Measurements from ENCODE around the gene IKBKG. TPM values are rescaled to one million over a fixed set of nuclear protein-coding genes. Genes with fewer than 3 reads are reported as not detected.

IKBKG gene
- polyA plus RNA-seq, 1 of the 3 experiments (the other 2 are of a cell fraction): 36.4 TPM

DNA sequence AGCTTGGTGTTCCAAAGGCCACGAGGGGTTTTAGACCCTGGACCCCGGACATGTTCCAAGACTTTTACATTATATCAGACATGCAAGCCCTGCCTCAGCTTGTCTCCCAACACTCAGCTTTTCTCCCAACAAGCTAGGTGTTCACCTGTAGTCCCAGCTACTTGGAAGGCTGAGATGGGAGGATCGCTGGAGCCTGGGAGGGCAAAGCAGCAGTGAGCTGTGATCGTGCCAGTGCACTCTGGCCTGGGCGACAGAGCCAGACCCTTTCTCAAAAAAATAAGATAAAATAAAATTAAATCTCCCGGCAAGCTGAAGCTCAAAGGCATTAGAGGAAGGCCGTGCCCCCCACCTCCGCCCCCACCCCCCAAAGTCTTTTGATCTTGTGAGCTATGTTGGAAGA lies 51.2 kb downstream of the IKBKG start:
- DNase-seq: no peak
- Histone ChIP-seq H3K27me3 (ENCODE audit: insufficient read depth) (peaks cover 24% of the 10 kb centered on the region; the same call in 1 of the 2 replicates), H3K4me2 (no peak overlapping the region), H4K20me1 (ENCODE audit: insufficient read depth) (no peaks in the 10 kb centered on the region), H3K4me1 (ENCODE audit: control insufficient read depth in 1 of 2, insufficient read depth in 2 of 2, low read depth in 1 of 2, low read length in 1 of 2) (peaks cover 0 to 3% of the 10 kb centered on the region in 2 experiments; a peak in 1 of 4 replicates), H2AFZ (ENCODE audit: low read depth) (no peak overlapping the region), H3K36me3 (replicated peaks in 1 of 2; ENCODE audit: control insufficient read depth in 1 of 2, insufficient read depth in 2 of 2, low read length in 1 of 2) (no peaks in the 10 kb centered on the region), H3K9me2 (no peaks in the 10 kb centered on the region), H3F3A (replicated peaks; ENCODE audit: insufficient read depth) (peaks cover 2% of the 10 kb centered on the region), H3K9me3 (no peaks in the 10 kb centered on the region), H3K79me2 (ENCODE audit: insufficient read depth) (no peaks in the 10 kb centered on the region), H3K4me3 (ENCODE audit: low read depth in 2 of 2, low read length in 1 of 2) (no peak overlapping the region), H3K27ac (ENCODE audit: low read depth in 2 of 2, low read length in 1 of 2) (no peak overlapping the region), H3K9ac (no peak overlapping the region)
- WGBS (ENCODE audit: low lambda C conversion rate): 26% methylated on average over 7 of the region's 8 CpGs
- ChIA-PET POLR2A (no interaction called here), CTCF (no interaction called here)
- TF ChIP-seq, protein P1, sequence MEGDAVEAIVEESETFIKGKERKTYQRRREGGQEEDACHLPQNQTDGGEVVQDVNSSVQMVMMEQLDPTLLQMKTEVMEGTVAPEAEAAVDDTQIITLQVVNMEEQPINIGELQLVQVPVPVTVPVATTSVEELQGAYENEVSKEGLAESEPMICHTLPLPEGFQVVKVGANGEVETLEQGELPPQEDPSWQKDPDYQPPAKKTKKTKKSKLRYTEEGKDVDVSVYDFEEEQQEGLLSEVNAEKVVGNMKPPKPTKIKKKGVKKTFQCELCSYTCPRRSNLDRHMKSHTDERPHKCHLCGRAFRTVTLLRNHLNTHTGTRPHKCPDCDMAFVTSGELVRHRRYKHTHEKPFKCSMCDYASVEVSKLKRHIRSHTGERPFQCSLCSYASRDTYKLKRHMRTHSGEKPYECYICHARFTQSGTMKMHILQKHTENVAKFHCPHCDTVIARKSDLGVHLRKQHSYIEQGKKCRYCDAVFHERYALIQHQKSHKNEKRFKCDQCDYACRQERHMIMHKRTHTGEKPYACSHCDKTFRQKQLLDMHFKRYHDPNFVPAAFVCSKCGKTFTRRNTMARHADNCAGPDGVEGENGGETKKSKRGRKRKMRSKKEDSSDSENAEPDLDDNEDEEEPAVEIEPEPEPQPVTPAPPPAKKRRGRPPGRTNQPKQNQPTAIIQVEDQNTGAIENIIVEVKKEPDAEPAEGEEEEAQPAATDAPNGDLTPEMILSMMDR (IDR thresholded peaks at IDR 0.05): no peak
- TF ChIP-seq RAD21 (IDR thresholded peaks at IDR 0.05; ENCODE audit: low read length) (no peak), POLR2AphosphoS5 (IDR thresholded peaks at IDR 0.05; ENCODE audit: low read depth, low read length) (no peak), FOXM1 (IDR thresholded peaks at IDR 0.05; ENCODE audit: low read depth) (no peak), TEAD4 (IDR thresholded peaks at IDR 0.05; ENCODE audit: borderline replicate concordance, insufficient read depth) (no peak), NFIC (IDR thresholded peaks at IDR 0.05; ENCODE audit: borderline replicate concordance) (no peak), SMC3 (IDR thresholded peaks at IDR 0.05; ENCODE audit: low read depth, low read length) (no peak), YY1 (IDR thresholded peaks at IDR 0.05; ENCODE audit: low read depth) (no peak)
- TF ChIP-seq, protein P2, sequence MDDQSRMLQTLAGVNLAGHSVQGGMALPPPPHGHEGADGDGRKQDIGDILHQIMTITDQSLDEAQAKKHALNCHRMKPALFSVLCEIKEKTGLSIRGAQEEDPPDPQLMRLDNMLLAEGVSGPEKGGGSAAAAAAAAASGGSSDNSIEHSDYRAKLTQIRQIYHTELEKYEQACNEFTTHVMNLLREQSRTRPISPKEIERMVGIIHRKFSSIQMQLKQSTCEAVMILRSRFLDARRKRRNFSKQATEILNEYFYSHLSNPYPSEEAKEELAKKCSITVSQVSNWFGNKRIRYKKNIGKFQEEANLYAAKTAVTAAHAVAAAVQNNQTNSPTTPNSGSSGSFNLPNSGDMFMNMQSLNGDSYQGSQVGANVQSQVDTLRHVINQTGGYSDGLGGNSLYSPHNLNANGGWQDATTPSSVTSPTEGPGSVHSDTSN (IDR thresholded peaks at IDR 0.05): no peak
- TF ChIP-seq, protein P3, sequence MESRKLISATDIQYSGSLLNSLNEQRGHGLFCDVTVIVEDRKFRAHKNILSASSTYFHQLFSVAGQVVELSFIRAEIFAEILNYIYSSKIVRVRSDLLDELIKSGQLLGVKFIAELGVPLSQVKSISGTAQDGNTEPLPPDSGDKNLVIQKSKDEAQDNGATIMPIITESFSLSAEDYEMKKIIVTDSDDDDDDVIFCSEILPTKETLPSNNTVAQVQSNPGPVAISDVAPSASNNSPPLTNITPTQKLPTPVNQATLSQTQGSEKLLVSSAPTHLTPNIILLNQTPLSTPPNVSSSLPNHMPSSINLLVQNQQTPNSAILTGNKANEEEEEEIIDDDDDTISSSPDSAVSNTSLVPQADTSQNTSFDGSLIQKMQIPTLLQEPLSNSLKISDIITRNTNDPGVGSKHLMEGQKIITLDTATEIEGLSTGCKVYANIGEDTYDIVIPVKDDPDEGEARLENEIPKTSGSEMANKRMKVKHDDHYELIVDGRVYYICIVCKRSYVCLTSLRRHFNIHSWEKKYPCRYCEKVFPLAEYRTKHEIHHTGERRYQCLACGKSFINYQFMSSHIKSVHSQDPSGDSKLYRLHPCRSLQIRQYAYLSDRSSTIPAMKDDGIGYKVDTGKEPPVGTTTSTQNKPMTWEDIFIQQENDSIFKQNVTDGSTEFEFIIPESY (IDR thresholded peaks at IDR 0.05; ENCODE audit: borderline replicate concordance, low read depth): no peak

DNA sequence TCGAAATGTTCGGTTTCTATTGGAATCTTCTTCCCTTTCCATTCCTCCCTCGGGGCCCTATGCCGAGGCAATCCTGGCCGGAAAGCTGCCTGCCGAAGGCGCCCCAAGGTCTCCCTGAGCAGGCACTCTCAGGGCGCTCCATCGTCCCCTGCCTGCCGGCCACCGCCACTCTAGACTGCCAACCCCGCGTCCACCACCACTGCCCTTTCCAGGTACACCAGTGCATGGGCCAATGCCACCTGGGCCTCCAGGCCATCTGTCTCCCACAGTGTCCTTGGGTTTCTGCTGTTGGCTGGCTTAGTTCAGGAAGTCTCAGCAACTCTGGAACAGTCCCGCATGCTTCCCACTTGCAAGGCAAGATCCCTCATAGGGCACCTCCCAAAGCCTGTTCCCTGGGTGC lies 52.1 kb downstream of the IKBKG start:
- CTCF ChIA-PET: interaction anchor here (1.1 kb wide), 1 partner anchor 149 kb away, joined by 3 read pairs; no protein-coding TSS in a partner anchor
- 42% methylated on average over 11 of the region's 14 CpGs for WGBS (ENCODE audit: low lambda C conversion rate)
- no peak for DNase-seq

More for the DNA sequence above, 52.1 kb downstream of the IKBKG start:
- Histone ChIP-seq H3K27ac (ENCODE audit: low read depth in 2 of 2, low read length in 1 of 2) (no peak overlapping the region), H3K36me3 (replicated peaks in 1 of 2; ENCODE audit: control insufficient read depth in 1 of 2, insufficient read depth in 2 of 2, low read length in 1 of 2) (no peaks in the 10 kb centered on the region), H3K9me3 (no peaks in the 10 kb centered on the region), H3K9ac (no peak overlapping the region), H3K79me2 (ENCODE audit: insufficient read depth) (no peaks in the 10 kb centered on the region), H3F3A (replicated peaks; ENCODE audit: insufficient read depth) (peaks cover 8% of the 10 kb centered on the region), H4K20me1 (ENCODE audit: insufficient read depth) (no peaks in the 10 kb centered on the region), H3K9me2 (no peaks in the 10 kb centered on the region), H2AFZ (ENCODE audit: low read depth) (no peak overlapping the region), H3K4me1 (ENCODE audit: control insufficient read depth in 1 of 2, insufficient read depth in 2 of 2, low read depth in 1 of 2, low read length in 1 of 2) (peaks cover 0 to 10% of the 10 kb centered on the region in 2 experiments; a peak in 1 of 4 replicates), H3K4me3 (ENCODE audit: low read depth in 2 of 2, low read length in 1 of 2) (no peak overlapping the region), H3K27me3 (ENCODE audit: insufficient read depth) (peaks cover 15% of the 10 kb centered on the region; the same call in 1 of the 2 replicates), H3K4me2 (no peak overlapping the region)
- no peak for TF ChIP-seq EP300 (IDR thresholded peaks at IDR 0.05; ENCODE audit: borderline replicate concordance in 1 of 2, low read depth in 1 of 2, low read length in 1 of 2)
- TF ChIP-seq NFIC (IDR thresholded peaks at IDR 0.05; ENCODE audit: borderline replicate concordance): no peak
- no peak for TF ChIP-seq MEF2A (IDR thresholded peaks at IDR 0.05; ENCODE audit: borderline replicate concordance, low read depth)
- TF ChIP-seq EZH2phosphoT487 (IDR thresholded peaks at IDR 0.05; ENCODE audit: borderline replicate concordance, low read depth): no peak
- no peak for TF ChIP-seq FOXM1 (IDR thresholded peaks at IDR 0.05; ENCODE audit: low read depth)
- no peak for TF ChIP-seq POLR2AphosphoS5 (IDR thresholded peaks at IDR 0.05; ENCODE audit: low read depth, low read length)
- TF ChIP-seq, protein P2 (IDR thresholded peaks at IDR 0.05): no peak
- POLR2A ChIA-PET: no interaction called here

Data from SK-N-SH (cell line).